HFFc6 (cell line): ENCODE results near the gene CHMP2A. TPM values are rescaled to one million over a fixed set of nuclear protein-coding genes. Genes with fewer than 3 reads are reported as not detected.
"Not testable (repeated sequence)": the region's sequence is repeated elsewhere in the genome, so short reads cannot be mapped to it uniquely, and the experiment has no call there.

Experiments used
- DNase-seq: peaks from one replicate; pipeline ENCODE4 v3.0.0-alpha.2; 2018
- H3K27ac Mint-ChIP-seq: 2 replicates; pipeline ENCODE4 v1.8.0; 2020; ENCODE audit warnings: mild to moderate bottlenecking, mixed read lengths
- H3K27me3 Mint-ChIP-seq: 2 replicates; pipeline ENCODE4 v1.8.0; 2021; ENCODE audit warnings: mild to moderate bottlenecking, moderate library complexity, mixed read lengths; ENCODE audit not compliant: insufficient read depth
- H3K36me3 Mint-ChIP-seq: 2 replicates; pipeline ENCODE4 v1.8.0; 2021; ENCODE audit warnings: low read depth, mixed read lengths
- H3K4me1 Mint-ChIP-seq: 2 replicates; pipeline ENCODE4 v1.8.0; 2020; ENCODE audit warnings: low read depth, mixed read lengths
- H3K4me3 Mint-ChIP-seq: 2 replicates; pipeline ENCODE4 v1.8.0; 2020; ENCODE audit warnings: mild to moderate bottlenecking, moderate library complexity, mixed read lengths
- H3K9me3 Mint-ChIP-seq: 2 replicates; pipeline ENCODE4 v1.8.0; 2020; ENCODE audit warnings: mild to moderate bottlenecking, mixed read lengths
- total RNA-seq, 6 experiments: library from RNA; stranded (reverse); fragmentation: NEBNext Ultra II Directional; extraction: Animal tissue kit (Norgen Biotek cat#: 25700); gene quantifications; 2 replicates in 1 of 6; 3 replicates in 5 of 6; pipeline ENCODE4 v1.2.3, GENCODE V29; 2021
- TF ChIP-seq, protein P1 (sequence below): fragments of 200-600 bp; sonication (generic); IDR thresholded peaks from 2 replicates; pipeline ENCODE4 v1.5.0; 2021; ENCODE audit warnings: antibody characterized with exemption, mild to moderate bottlenecking

Gene CHMP2A
- total RNA-seq, 6 experiments from 2014 or later, result 100 to 126 (median 120) TPM

DNA sequence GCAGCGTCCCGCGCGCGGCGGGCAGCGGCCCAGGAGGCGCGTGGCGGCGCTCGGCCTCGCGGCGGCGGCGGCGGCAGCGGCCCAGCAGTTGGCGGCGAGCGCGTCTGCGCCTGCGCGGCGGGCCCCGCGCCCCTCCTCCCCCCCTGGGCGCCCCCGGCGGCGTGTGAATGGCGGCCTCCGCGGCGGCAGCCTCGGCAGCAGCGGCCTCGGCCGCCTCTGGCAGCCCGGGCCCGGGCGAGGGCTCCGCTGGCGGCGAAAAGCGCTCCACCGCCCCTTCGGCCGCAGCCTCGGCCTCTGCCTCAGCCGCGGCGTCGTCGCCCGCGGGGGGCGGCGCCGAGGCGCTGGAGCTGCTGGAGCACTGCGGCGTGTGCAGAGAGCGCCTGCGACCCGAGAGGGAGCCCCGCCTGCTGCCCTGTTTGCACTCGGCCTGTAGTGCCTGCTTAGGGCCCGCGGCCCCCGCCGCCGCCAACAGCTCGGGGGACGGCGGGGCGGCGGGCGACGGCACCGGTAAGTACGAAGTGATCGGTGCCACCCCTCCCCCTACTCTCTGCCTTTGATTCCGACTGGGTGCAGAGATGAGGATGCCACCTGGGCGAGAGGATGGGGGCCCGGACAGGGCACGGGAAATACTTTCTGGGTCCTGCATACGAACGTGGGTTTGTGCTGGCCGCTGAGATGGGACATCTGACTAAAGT lies 10.2 kb downstream of the CHMP2A start:
- peak overlapping the region; percentile 98 for H3K27ac Mint-ChIP-seq
- H3K4me1 Mint-ChIP-seq, result peaks cover 22% of the 10 kb centered on the region
- no peak for DNase-seq
- peaks cover 23% of the 10 kb centered on the region for H3K36me3 Mint-ChIP-seq
- H3K4me3 Mint-ChIP-seq, result peak overlapping the region; percentile 97
- H3K27me3 Mint-ChIP-seq, result peaks cover 4% of the 10 kb centered on the region; the same call in 1 of the 2 replicates
- no peaks in the 10 kb centered on the region for H3K9me3 Mint-ChIP-seq
- TF ChIP-seq, protein P1, sequence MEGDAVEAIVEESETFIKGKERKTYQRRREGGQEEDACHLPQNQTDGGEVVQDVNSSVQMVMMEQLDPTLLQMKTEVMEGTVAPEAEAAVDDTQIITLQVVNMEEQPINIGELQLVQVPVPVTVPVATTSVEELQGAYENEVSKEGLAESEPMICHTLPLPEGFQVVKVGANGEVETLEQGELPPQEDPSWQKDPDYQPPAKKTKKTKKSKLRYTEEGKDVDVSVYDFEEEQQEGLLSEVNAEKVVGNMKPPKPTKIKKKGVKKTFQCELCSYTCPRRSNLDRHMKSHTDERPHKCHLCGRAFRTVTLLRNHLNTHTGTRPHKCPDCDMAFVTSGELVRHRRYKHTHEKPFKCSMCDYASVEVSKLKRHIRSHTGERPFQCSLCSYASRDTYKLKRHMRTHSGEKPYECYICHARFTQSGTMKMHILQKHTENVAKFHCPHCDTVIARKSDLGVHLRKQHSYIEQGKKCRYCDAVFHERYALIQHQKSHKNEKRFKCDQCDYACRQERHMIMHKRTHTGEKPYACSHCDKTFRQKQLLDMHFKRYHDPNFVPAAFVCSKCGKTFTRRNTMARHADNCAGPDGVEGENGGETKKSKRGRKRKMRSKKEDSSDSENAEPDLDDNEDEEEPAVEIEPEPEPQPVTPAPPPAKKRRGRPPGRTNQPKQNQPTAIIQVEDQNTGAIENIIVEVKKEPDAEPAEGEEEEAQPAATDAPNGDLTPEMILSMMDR, result no peak

DNA sequence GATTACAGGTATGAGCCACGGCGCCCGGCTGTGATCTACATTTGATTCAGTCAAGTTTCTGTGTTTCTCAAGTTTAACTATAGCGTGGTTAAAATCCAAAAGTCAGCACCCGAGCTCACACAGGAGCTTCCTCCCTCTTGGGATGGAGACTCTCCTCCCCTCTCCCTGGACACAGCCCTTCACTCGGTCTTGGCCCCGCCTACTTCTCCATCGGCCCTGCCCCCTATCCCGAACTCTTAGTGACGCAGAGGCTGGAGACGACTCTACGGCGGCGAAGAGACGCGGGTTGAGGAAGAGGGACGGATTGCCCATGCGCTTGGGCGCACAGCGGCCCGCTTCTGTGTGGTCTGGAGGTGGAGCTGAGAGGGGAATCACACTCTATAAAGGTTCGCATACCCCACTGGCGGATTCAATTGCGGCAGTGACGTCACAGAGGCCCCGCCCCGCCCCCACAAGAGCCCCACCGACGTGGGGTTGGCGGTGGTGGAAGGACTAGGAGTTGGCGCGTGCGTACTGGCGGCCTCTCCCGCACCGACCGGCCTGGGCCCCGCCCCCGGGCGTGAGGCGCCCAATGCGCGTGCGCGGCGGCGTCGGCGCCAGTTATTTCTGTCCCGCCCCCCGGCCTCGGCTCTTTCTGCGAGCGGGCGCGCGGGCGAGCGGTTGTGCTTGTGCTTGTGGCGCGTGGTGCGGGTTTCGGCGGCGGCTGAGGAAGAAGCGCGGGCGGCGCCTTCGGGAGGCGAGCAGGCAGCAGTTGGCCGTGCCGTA lies 10.9 kb downstream of the CHMP2A start, which contains the start of gene TRIM28:
Gene TRIM28, plus strand, starts transcription at position 239 of the 765 bp plus-strand sequence. CDS start 694 bp downstream, outside the sequence.
- Mint-ChIP-seq H3K36me3 (peaks cover 23% of the 10 kb centered on the region), H3K4me3 (peak within 1 kb of the TSS; percentile 97), H3K27me3 (peaks cover 10% of the 10 kb centered on the region; the same call in 1 of the 2 replicates), H3K9me3 (no peaks in the 10 kb centered on the region), H3K27ac (peak within 1 kb of the TSS; percentile 98), H3K4me1 (peaks cover 22% of the 10 kb centered on the region)
- TF ChIP-seq, protein P1, result no peak
- DNase-seq, result peak; percentile 99

DNA sequence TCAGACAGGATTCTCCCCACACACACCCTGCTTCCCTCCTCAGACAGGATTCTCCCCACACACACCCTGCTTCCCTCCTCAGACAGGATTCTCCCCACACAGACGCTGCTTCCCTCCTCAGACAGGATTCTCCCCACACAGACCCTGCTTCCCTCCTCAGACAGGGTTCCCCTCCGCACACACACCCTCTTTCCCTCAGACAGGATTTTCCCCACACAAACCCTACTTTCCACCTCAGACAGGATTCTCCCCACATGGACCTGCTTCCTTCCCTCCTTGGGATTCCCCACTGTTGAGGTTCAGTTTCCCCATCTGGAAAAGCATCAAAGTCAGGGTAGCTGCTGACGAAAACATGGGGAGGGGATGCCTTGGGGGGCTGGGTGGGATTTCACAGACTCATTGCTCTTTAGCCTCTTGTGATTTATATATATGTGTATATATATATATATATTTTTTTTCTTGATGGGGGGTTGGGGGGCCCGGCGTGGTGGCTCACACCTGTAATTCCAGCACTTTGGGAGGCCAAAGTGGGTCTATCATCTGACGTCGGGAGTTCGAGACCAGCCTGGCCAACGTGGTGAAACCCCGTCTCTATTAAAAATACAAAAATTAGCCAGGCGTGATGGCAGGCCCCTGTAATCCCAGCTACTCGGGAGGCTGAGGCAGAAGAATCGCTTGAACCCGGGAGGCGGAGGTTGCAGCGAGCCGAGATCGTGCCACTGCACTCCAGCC lies 12.1 kb downstream of the CHMP2A start:
- H3K4me3 Mint-ChIP-seq, DNase-seq, H3K9me3 Mint-ChIP-seq: not testable (repeated sequence)
- peaks cover 19% of the 10 kb centered on the region for H3K36me3 Mint-ChIP-seq
- H3K27me3 Mint-ChIP-seq, result peaks cover 17% of the 10 kb centered on the region
- 0 out of 2 replicates have a peak overlapping the region, but pooled peaks have one; percentile 6 for H3K27ac Mint-ChIP-seq
- peaks cover 22% of the 10 kb centered on the region for H3K4me1 Mint-ChIP-seq

DNA sequence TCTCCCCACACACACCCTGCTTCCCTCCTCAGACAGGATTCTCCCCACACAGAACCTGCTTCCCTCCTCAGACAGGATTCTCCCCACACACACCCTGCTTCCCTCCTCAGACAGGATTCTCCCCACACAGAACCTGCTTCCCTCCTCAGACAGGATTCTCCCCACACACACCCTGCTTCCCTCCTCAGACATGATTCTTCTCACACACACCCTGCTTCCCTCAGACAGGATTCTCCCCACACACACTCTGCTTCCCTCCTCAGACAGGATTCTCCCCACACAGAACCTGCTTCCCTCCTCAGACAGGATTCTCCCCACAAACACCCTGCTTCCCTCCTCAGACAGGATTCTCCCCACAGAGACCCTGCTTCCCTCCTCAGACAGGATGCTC lies 15.7 kb downstream of the CHMP2A start:
- not testable (repeated sequence) for H3K4me3 Mint-ChIP-seq, H3K36me3 Mint-ChIP-seq, H3K9me3 Mint-ChIP-seq, H3K4me1 Mint-ChIP-seq, DNase-seq, H3K27ac Mint-ChIP-seq
- H3K27me3 Mint-ChIP-seq, result peaks cover 33% of the 10 kb centered on the region

DNA sequence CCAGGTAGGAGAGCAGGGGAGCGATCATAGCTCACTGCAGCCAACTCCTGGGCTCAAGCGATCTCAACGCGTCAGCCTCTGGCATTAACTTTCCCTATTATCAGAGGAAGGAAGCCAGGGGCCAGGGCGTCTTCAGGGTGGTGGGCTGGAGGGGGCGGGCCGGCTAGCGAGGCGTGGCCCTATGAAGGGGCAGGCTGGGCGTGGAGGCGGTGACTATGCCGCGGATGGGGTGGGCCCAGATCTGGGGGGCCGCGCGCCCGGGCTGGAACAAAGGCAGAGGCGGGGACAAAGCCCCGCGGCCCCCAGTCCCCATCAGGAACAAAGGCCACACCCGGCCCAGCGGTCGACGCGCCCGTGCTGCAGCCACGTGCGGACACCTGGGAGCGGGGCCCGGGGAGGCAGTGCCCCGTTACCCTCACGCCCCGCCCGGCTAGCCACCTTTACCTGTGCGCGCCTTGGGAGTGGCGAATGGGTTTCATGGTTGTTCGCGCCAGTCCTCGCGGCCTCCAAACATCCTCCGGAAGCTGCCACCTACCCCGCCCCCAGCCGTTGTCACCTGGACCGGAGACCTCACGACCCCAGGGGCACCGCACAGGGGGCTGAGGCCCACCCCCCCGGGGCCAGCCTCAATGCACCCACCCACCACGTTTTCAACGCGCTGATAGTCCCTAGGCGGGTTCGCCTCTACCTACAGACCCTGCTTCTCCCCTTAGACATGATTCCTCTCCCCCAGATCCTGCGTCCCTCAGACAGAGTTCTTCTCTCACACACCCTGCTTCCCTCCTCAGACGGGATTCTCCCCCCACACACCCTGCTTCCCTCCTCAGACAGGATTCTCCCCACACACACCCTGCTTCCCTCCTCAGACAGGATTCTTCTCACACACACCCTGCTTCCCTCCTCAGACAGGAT lies 16.4 kb downstream of the CHMP2A start:
- Mint-ChIP-seq H3K36me3 (no peaks in the 10 kb centered on the region), H3K4me3 (no peak overlapping the region), H3K9me3 (no peaks in the 10 kb centered on the region), H3K27ac (no peak overlapping the region), H3K27me3 (peaks cover 39% of the 10 kb centered on the region), H3K4me1 (peaks cover 2% of the 10 kb centered on the region)
- TF ChIP-seq, protein P1, result no peak
- DNase-seq, result no peak
